DND-41 (cell line): ENCODE results near the gene MTX1.

Source experiments
- ATAC-seq: fragments of 200-7000 bp; cut with Tn5 transposase; 3 replicates; pipeline ENCODE4 v1.9.1; 2021; ENCODE audit warnings: low read depth; ENCODE audit not compliant: insufficient read depth
- DNase-seq: peaks from one replicate; pipeline ENCODE4 v3.0.0-alpha.2; 2020
- H2AFZ ChIP-seq: 2 replicates; pipeline ENCODE4 v1.6.0; 2012; ENCODE audit warnings: low read depth, low read length
- H3K27ac ChIP-seq: 2 replicates; pipeline ENCODE4 v1.5.1; 2012; ENCODE audit warnings: low read length, inconsistent platforms
- H3K27me3 ChIP-seq: fragments of 200-600 bp; sonication (generic); 2 replicates; pipeline ENCODE4 v1.6.0; 2012; ENCODE audit warnings: low read length, mild to moderate bottlenecking, inconsistent platforms; ENCODE audit not compliant: insufficient read depth, poor library complexity
- H3K36me3 ChIP-seq: 2 replicates; pipeline ENCODE4 v1.5.1; 2012; ENCODE audit warnings: low read length, inconsistent platforms; ENCODE audit not compliant: insufficient read depth
- H3K4me1 ChIP-seq: 2 replicates; pipeline ENCODE4 v1.5.1; 2012; ENCODE audit warnings: mild to moderate bottlenecking, low read length; ENCODE audit not compliant: insufficient read depth
- H3K4me2 ChIP-seq: 2 replicates; pipeline ENCODE4 v1.6.0; 2012; ENCODE audit warnings: mild to moderate bottlenecking, moderate library complexity, low read length, inconsistent platforms; ENCODE audit not compliant: insufficient read depth
- H3K4me3 ChIP-seq, 2 experiments: fragments of 200-600 bp in 1 of 2; shearing (Covaris generic) in 1 of 2; 2 replicates each; pipeline ENCODE4 v1.5.1; 2012 to 2016; ENCODE audit warnings: inconsistent platforms in 2 of 2, low read length in 2 of 2, mild to moderate bottlenecking in 2 of 2, low read depth in 1 of 2, moderate library complexity in 1 of 2
- H3K79me2 ChIP-seq: 2 replicates; pipeline ENCODE4 v1.6.0; 2012; ENCODE audit warnings: low read length, inconsistent platforms; ENCODE audit not compliant: insufficient read depth
- H3K9ac ChIP-seq: 2 replicates; pipeline ENCODE4 v1.6.0; 2012; ENCODE audit warnings: low read depth, mild to moderate bottlenecking, inconsistent platforms, low read length, moderate library complexity
- H3K9me3 ChIP-seq: 2 replicates; pipeline ENCODE4 v1.5.1; 2012; ENCODE audit warnings: low read length, moderate library complexity, mild to moderate bottlenecking, inconsistent platforms; ENCODE audit not compliant: insufficient read depth, severe bottlenecking
- H4K20me1 ChIP-seq: 2 replicates; pipeline ENCODE4 v1.6.0; 2012; ENCODE audit warnings: low read length; ENCODE audit not compliant: insufficient read depth
- EZH2 ChIP-seq: IDR thresholded peaks from 3 replicates; pipeline ENCODE4 v1.6.1; 2012; ENCODE audit warnings: borderline replicate concordance, low read depth, mild to moderate bottlenecking, moderate library complexity, low read length, inconsistent platforms; ENCODE audit not compliant: severe bottlenecking
- TF ChIP-seq, protein P1 (sequence below): IDR thresholded peaks from 2 replicates; pipeline ENCODE4 v1.5.1; 2012; ENCODE audit warnings: borderline replicate concordance, low read length, moderate library complexity, mild to moderate bottlenecking; ENCODE audit not compliant: poor library complexity, severe bottlenecking; ENCODE audit errors: extremely low read depth

MTX1 gene

DNA sequence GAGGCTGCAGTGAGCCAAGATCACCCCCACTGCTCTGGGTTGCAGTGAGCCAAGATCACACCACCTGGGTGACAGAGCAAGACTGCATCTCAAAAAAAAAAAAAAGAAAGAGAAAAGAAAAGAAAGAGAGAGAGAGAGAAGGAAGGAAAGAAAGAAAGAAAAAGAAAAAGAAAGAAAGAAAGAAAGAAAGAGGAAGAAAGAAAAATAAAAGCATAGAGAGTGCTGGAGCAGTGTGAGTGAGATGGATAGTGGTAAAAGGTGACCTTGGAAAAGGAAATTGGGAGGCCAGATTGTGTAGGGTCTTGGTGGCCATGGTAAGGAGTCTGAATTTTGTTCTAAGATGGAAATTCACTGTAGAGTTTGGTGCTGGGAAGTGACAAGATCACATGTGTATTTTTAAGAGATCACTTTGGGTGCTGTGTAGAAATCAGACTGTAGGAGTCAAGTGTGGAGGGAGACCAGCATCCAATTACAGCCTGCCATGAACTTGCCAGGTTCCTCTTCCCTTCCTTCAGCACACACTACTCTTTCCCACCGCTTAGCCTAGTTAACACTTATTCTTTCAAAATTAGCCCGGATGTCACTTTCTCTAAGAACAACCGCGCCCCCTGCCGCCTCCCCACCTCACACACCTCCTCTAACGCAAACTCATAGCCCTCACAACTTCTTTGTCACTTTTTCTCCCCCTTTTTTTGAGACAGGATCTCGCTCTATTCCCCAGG, 17.9 kb downstream of the MTX1 start:
- DNase-seq (peak; percentile 89), ATAC-seq (peak; percentile 68)
- Histone ChIP-seq H3K36me3 (peaks cover 19% of the 10 kb centered on the region), H3K9me3 (no peaks in the 10 kb centered on the region), H3K4me1 (peaks cover 25% of the 10 kb centered on the region), H4K20me1 (no peaks in the 10 kb centered on the region; the same call in 1 of the 2 replicates), H3K27ac (peak overlapping the region; percentile 97), H3K9ac (peak overlapping the region; percentile 84), H3K4me2 (peak overlapping the region; percentile 85), H3K4me3 (peak overlapping the region; percentile 61 to 78), H2AFZ (peak overlapping the region; percentile 64), H3K79me2 (peaks cover 35% of the 10 kb centered on the region), H3K27me3 (no peaks in the 10 kb centered on the region)
- TF ChIP-seq, protein P1, sequence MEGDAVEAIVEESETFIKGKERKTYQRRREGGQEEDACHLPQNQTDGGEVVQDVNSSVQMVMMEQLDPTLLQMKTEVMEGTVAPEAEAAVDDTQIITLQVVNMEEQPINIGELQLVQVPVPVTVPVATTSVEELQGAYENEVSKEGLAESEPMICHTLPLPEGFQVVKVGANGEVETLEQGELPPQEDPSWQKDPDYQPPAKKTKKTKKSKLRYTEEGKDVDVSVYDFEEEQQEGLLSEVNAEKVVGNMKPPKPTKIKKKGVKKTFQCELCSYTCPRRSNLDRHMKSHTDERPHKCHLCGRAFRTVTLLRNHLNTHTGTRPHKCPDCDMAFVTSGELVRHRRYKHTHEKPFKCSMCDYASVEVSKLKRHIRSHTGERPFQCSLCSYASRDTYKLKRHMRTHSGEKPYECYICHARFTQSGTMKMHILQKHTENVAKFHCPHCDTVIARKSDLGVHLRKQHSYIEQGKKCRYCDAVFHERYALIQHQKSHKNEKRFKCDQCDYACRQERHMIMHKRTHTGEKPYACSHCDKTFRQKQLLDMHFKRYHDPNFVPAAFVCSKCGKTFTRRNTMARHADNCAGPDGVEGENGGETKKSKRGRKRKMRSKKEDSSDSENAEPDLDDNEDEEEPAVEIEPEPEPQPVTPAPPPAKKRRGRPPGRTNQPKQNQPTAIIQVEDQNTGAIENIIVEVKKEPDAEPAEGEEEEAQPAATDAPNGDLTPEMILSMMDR, result peak; percentile 92
- TF ChIP-seq EZH2, result no peak

DNA sequence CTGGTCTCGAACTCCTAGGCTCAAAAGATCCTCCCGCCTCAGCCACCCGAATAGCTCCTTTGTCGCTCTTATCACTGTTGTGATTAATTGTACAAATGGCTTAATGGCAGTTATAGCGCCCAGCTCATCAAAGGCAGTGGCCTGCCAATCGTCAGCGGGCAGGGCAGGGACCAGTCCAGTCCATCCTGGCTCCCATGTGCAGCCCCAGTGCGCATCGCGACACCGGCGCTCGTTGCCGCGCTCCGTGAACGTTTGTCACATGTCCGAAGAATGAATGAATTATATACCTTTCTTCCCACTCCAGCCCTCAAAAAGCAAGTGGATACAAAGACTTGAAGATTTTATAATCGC, 18.4 kb downstream of the MTX1 start:
- H3K27ac ChIP-seq, result peak overlapping the region; percentile 97
- no peaks in the 10 kb centered on the region; the same call in 1 of the 2 replicates for H4K20me1 ChIP-seq
- H3K9ac ChIP-seq, result peak overlapping the region; percentile 84
- H3K36me3 ChIP-seq, result peaks cover 19% of the 10 kb centered on the region
- H3K27me3 ChIP-seq, result no peaks in the 10 kb centered on the region
- no peak for DNase-seq
- no peaks in the 10 kb centered on the region for H3K9me3 ChIP-seq
- peak overlapping the region; percentile 85 for H3K4me2 ChIP-seq
- peak; percentile 38 for ATAC-seq
- peak overlapping the region; percentile 64 for H2AFZ ChIP-seq
- peaks cover 35% of the 10 kb centered on the region for H3K79me2 ChIP-seq
- peak overlapping the region; percentile 61 to 78 for H3K4me3 ChIP-seq
- no peak for TF ChIP-seq EZH2
- TF ChIP-seq, protein P1, result no peak
- H3K4me1 ChIP-seq, result peaks cover 25% of the 10 kb centered on the region

DNA sequence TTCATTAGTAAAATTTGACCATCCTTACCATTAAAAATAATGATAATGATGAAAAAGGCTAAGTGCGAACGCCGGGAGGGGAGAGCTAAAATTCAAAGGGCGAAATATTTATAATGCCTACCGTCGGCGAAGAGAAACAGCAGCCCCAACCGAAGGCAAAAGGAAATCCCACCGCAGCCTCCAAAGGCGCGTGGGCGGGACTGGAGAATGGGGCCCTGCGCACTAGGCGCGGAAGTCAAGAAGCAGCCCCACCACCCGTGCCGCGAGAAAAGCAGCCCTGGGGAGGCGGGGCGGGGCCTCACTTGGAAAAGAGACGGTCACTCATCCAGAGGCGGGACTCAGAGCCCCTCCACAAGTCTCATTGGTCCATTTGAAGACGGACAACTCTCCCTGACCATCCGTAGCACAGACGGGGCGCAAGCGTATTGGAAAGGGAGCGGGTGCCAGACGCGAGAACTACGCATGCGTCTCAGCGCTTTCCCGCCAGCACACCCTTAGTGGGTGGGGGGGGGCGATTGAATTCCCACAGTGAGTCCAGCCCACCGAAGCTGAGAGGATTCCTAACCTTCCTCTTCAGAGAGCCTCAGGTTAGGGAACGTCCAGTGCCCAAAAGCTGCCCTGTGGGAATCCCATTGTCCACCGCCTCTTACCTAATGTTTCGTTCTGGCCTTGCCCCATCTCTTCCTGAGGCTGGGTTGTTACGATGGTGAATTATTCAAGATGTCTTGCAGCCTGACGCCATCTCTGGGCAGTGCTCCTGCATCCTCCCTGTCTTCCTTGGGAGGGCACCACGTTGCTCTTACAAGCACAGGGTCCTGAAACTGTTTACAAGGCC, 19.0 kb downstream of the MTX1 start:
- Histone ChIP-seq H3K27ac (peak overlapping the region; percentile 97), H3K79me2 (peaks cover 35% of the 10 kb centered on the region), H3K36me3 (peaks cover 19% of the 10 kb centered on the region), H2AFZ (peak overlapping the region; percentile 68), H3K4me2 (peak overlapping the region; percentile 85), H3K9ac (peak overlapping the region; percentile 84), H3K4me1 (peaks cover 25% of the 10 kb centered on the region), H3K27me3 (no peaks in the 10 kb centered on the region), H3K9me3 (no peaks in the 10 kb centered on the region), H4K20me1 (no peaks in the 10 kb centered on the region; the same call in 1 of the 2 replicates), H3K4me3 (peak overlapping the region; percentile 61 to 78)
- no peak for TF ChIP-seq EZH2
- TF ChIP-seq, protein P1, result peak; percentile 36
- ATAC-seq (peak; percentile 90), DNase-seq (peak; percentile 100)
